Liver (tissue), 9 donors: ENCODE results near the gene ANKRD10. TPM values are rescaled to one million over a fixed set of nuclear protein-coding genes. Genes with fewer than 3 reads are reported as not detected.

Experiments used
- DNase-seq: peaks from one replicate; pipeline ENCODE4 v3.0.0-alpha.2; 2017; ENCODE audit warnings: low spot score
- H3K27ac ChIP-seq, 2 donors: one replicate each; pipeline ENCODE4 v1.7.0; 2013; ENCODE audit warnings: inconsistent platforms in 2 of 2, low read length in 2 of 2, control low read depth in 1 of 2, low read depth in 1 of 2, mild to moderate bottlenecking in 1 of 2
- H3K27me3 ChIP-seq, 4 donors: one replicate each; pipeline versions ENCODE4 v1.6.1 to v1.7.0; 2013; ENCODE audit warnings: low read length in 3 of 4, inconsistent platforms in 1 of 4, mild to moderate bottlenecking in 1 of 4, moderate library complexity in 1 of 4; ENCODE audit not compliant: control insufficient read depth in 4 of 4, insufficient read depth in 4 of 4
- H3K36me3 ChIP-seq, 4 donors: one replicate each; pipeline versions ENCODE4 v1.6.1 to v1.7.0; 2013; ENCODE audit warnings: low read length in 3 of 4, mild to moderate bottlenecking in 3 of 4, low read depth in 1 of 4, moderate library complexity in 1 of 4; ENCODE audit not compliant: control insufficient read depth in 4 of 4, insufficient read depth in 3 of 4
- H3K4me1 ChIP-seq, 4 donors: one replicate each; pipeline versions ENCODE4 v1.6.1 to v1.7.0; 2013; ENCODE audit warnings: low read length in 3 of 4, mild to moderate bottlenecking in 3 of 4, moderate library complexity in 1 of 4; ENCODE audit not compliant: control insufficient read depth in 4 of 4, insufficient read depth in 4 of 4
- H3K4me3 ChIP-seq, 3 donors: one replicate each; pipeline versions ENCODE4 v1.6.1 to v1.7.0; 2013; ENCODE audit warnings: low read length in 3 of 3, control low read depth in 1 of 3, low read depth in 1 of 3, mild to moderate bottlenecking in 1 of 3
- H3K9ac ChIP-seq, 2 donors: one replicate each; pipeline ENCODE4 v1.7.0; 2013; ENCODE audit warnings: low read length in 2 of 2, mild to moderate bottlenecking in 2 of 2, moderate library complexity in 2 of 2, control low read depth in 1 of 2, low read depth in 1 of 2
- H3K9me3 ChIP-seq, 4 donors: one replicate each; pipeline versions ENCODE4 v1.6.1 to v1.7.0; 2013; ENCODE audit warnings: low read length in 3 of 4; ENCODE audit not compliant: control insufficient read depth in 4 of 4
- ATF3 ChIP-seq: IDR thresholded peaks from 2 replicates; pipeline ENCODE4 v1.6.1; 2016; ENCODE audit warnings: antibody characterized with exemption
- EGR1 ChIP-seq, 2 donors: IDR thresholded peaks; 2 replicates each; pipeline ENCODE4 v1.6.1; 2016 to 2018; ENCODE audit warnings: antibody characterized with exemption in 2 of 2, low read depth in 2 of 2
- FOXA2 ChIP-seq: IDR thresholded peaks from 2 replicates; pipeline ENCODE4 v1.6.1; 2016; ENCODE audit warnings: antibody characterized with exemption
- GABPA ChIP-seq, 2 donors: IDR thresholded peaks in 1 of 2; conservative IDR thresholded peaks in 1 of 2; 2 replicates each; pipeline ENCODE4 v1.6.1; 2016; ENCODE audit warnings: antibody characterized with exemption in 2 of 2, mild to moderate bottlenecking in 1 of 2, moderate library complexity in 1 of 2
- HNF4G ChIP-seq: IDR thresholded peaks from 2 replicates; pipeline ENCODE4 v1.6.1; 2016; ENCODE audit warnings: antibody characterized with exemption
- JUND ChIP-seq, 2 donors: IDR thresholded peaks; 2 replicates each; pipeline ENCODE4 v1.6.1; 2016; ENCODE audit warnings: antibody characterized with exemption in 2 of 2
- MAX ChIP-seq: IDR thresholded peaks from 2 replicates; pipeline ENCODE4 v1.6.1; 2016; ENCODE audit warnings: antibody characterized with exemption
- RAD21 ChIP-seq, 2 donors: IDR thresholded peaks; 2 replicates each; pipeline ENCODE4 v1.6.1; 2016; ENCODE audit warnings: antibody characterized with exemption in 2 of 2, mild to moderate bottlenecking in 2 of 2
- REST ChIP-seq: IDR thresholded peaks from 2 replicates; pipeline ENCODE4 v1.6.1; 2016; ENCODE audit warnings: antibody characterized with exemption, mild to moderate bottlenecking
- RXRA ChIP-seq, 2 donors: IDR thresholded peaks; 2 replicates each; pipeline ENCODE4 v1.6.1; 2017 to 2018; ENCODE audit warnings: antibody characterized with exemption in 2 of 2, mild to moderate bottlenecking in 1 of 2
- SP1 ChIP-seq: IDR thresholded peaks from 2 replicates; pipeline ENCODE4 v1.6.1; 2018; ENCODE audit warnings: antibody characterized with exemption, mild to moderate bottlenecking
- YY1 ChIP-seq: IDR thresholded peaks from 2 replicates; pipeline ENCODE4 v1.6.1; 2016; ENCODE audit warnings: antibody characterized with exemption, mild to moderate bottlenecking
- ZBTB33 ChIP-seq: IDR thresholded peaks from 2 replicates; pipeline ENCODE4 v1.6.1; 2016; ENCODE audit warnings: antibody characterized with exemption
- WGBS: extraction: QIAGEN DNeasy Blood & Tissue Kit; methylation state at CpG from one replicate; pipeline ENCODE4 v1.1.7; 2013; 5-methylcytosine and 5-hydroxymethylcytosine counted together
- polyA plus RNA-seq, 2 donors: library from polyadenylated mRNA; stranded (reverse) in 1 of 2; unstranded in 1 of 2; fragments of 200-250 nt in 1 of 2; fragments of >200 nt in 1 of 2; fragmentation: Nextera tagmentation in 1 of 2; extraction: Ambion mirVana in 1 of 2; gene quantifications; one replicate each; pipeline versions ENCODE4 v1.2.1 to v1.2.3, GENCODE V29; 2013 to 2015
- total RNA-seq, 2 donors: library from RNA; depleted of rRNA; stranded (reverse); fragments of >200 nt; gene quantifications; one replicate each; pipeline ENCODE4 v1.2.3, GENCODE V29; 2014
- donor health status: healthy.
- donor health status: healthy.
- donor health status: healthy.
- donor health status: healthy.
- donor health status: healthy.

ANKRD10 gene
- total and polyA plus RNA-seq, 4 donors, result 18.8 to 74.1 (median 52.9) TPM

- WGBS, result 92% methylated on average over 7 of the region's 7 CpGs
- Histone ChIP-seq H3K27ac (no peak overlapping the region), H3K4me3 (no peak overlapping the region)
These were observed 8.2 kb upstream of the ANKRD10 start for GRCh38 chr13:110923086-110923485.

GRCh38 chr13:110922506-110922905 lies 7.6 kb upstream of the ANKRD10 start:
- H3K27ac ChIP-seq, result no peak overlapping the region
- DNase-seq, result no peak
- no peak overlapping the region for H3K4me3 ChIP-seq
- WGBS, result 46% methylated on average over 8 of the region's 8 CpGs
- H3K27me3 ChIP-seq, result no peaks in the 10 kb centered on the region
- H3K9me3 ChIP-seq, result no peaks in the 10 kb centered on the region
- no peak overlapping the region for H3K9ac ChIP-seq
- no peaks in the 10 kb centered on the region for H3K4me1 ChIP-seq
- H3K36me3 ChIP-seq, result no peaks in the 10 kb centered on the region
- no peak for TF ChIP-seq RXRA (IDR thresholded peaks at IDR 0.05)
- TF ChIP-seq FOXA2, result no peak
- TF ChIP-seq SP1, result no peak
- TF ChIP-seq ZBTB33, result no peak
- no peak for TF ChIP-seq REST
- TF ChIP-seq ATF3, result no peak
- TF ChIP-seq RAD21 (IDR thresholded peaks at IDR 0.05), result no peak

More at GRCh38 chr13:110923086-110923485, 8.2 kb upstream of the ANKRD10 start:
- DNase-seq, result no peak
- no peak for TF ChIP-seq RXRA (IDR thresholded peaks at IDR 0.05)
- no peak for TF ChIP-seq ATF3
- no peak for TF ChIP-seq ZBTB33
- no peak for TF ChIP-seq REST
- TF ChIP-seq JUND (IDR thresholded peaks at IDR 0.05), result no peak
- no peak for TF ChIP-seq RAD21 (IDR thresholded peaks at IDR 0.05)
- TF ChIP-seq GABPA (IDR thresholded peaks at IDR 0.05 in 1 of 2, conservative IDR thresholded peaks at IDR 0.05 in 1 of 2), result no peak
- TF ChIP-seq EGR1 (IDR thresholded peaks at IDR 0.05; ENCODE audit: low read depth in 2 of 2), result no peak
- no peak for TF ChIP-seq HNF4G
- TF ChIP-seq YY1, result no peak
- no peak for TF ChIP-seq MAX
- no peaks in the 10 kb centered on the region for H3K9me3 ChIP-seq
- no peaks in the 10 kb centered on the region for H3K36me3 ChIP-seq
- no peak overlapping the region for H3K9ac ChIP-seq
- H3K4me1 ChIP-seq, result no peaks in the 10 kb centered on the region
- no peaks in the 10 kb centered on the region for H3K27me3 ChIP-seq
